Caco-2 (cell line): Measurements from ENCODE around the gene MYBPC2. TPM values are rescaled to one million over a fixed set of nuclear protein-coding genes. Genes with fewer than 3 reads are reported as not detected.
"Not testable (repeated sequence)": the region's sequence is repeated elsewhere in the genome, so short reads cannot be mapped to it uniquely, and the experiment has no call there.

Experiments
- BruUV-seq: library from RNA; stranded (reverse); fragments of 400-500 nt; replicated peaks from 2 replicates; lab custom pipeline; 2021; lab: Mats Ljungman, UMichigan
- CTCF ChIA-PET: fragments of 300-600 bp; sonication (Branson Sonifier 250); formaldehyde crosslinking; loops from one replicate; lab custom pipeline; 2022; ENCODE audit warnings: antibody characterized with exemption; lab: Charles Lee
- POLR2A ChIA-PET: fragments of 300-600 bp; sonication (Branson Sonifier 250); formaldehyde crosslinking; loops from one replicate; lab custom pipeline; 2022; ENCODE audit warnings: antibody characterized with exemption; lab: Charles Lee
- DNase-seq, 2 experiments: peaks; one replicate each; pipeline versions ENCODE4 v3.0.0 to v3.0.0-alpha.2; 2020 to 2022
- H3K27me3 ChIP-seq: replicated peaks from 2 replicates; pipeline ENCODE4 v1.6.0; 2011; ENCODE audit warnings: low read length; ENCODE audit not compliant: control insufficient read depth, insufficient read depth
- H3K36me3 ChIP-seq: 2 replicates; pipeline ENCODE4 v1.5.1; 2011; ENCODE audit warnings: low read length; ENCODE audit not compliant: control insufficient read depth, insufficient read depth
- H3K4me1 ChIP-seq: fragments of 250-450 bp; sonication (Bioruptor Pico); 2 replicates; pipeline ENCODE4 v1.5.1; 2020; ENCODE audit warnings: mild to moderate bottlenecking
- H3K4me3 ChIP-seq: 2 replicates; pipeline ENCODE4 v1.5.1; 2011; ENCODE audit warnings: low read depth, mild to moderate bottlenecking, control low read depth, low read length
- H3K9me3 ChIP-seq: fragments of 250-450 bp; sonication (Bioruptor Pico); 2 replicates; pipeline ENCODE4 v1.5.1; 2020; ENCODE audit warnings: mild to moderate bottlenecking, moderate library complexity
- H3K27ac Mint-ChIP-seq: one replicate; pipeline ENCODE4 v1.8.0; 2022; ENCODE audit warnings: mixed read lengths; ENCODE audit not compliant: unreplicated experiment
- H3K27me3 Mint-ChIP-seq: one replicate; pipeline ENCODE4 v1.8.0; 2022; ENCODE audit warnings: mixed read lengths; ENCODE audit not compliant: insufficient read depth, unreplicated experiment
- H3K36me3 Mint-ChIP-seq: one replicate; pipeline ENCODE4 v1.8.0; 2022; ENCODE audit warnings: mild to moderate bottlenecking, mixed read lengths; ENCODE audit not compliant: insufficient read depth, unreplicated experiment
- H3K4me1 Mint-ChIP-seq: one replicate; pipeline ENCODE4 v1.8.0; 2022; ENCODE audit warnings: low read depth, mixed read lengths; ENCODE audit not compliant: unreplicated experiment
- H3K4me3 Mint-ChIP-seq: one replicate; pipeline ENCODE4 v1.8.0; 2022; ENCODE audit warnings: mild to moderate bottlenecking, moderate library complexity, mixed read lengths; ENCODE audit not compliant: unreplicated experiment
- H3K9me3 Mint-ChIP-seq: one replicate; pipeline ENCODE4 v1.8.0; 2022; ENCODE audit warnings: mixed read lengths; ENCODE audit not compliant: unreplicated experiment
- intact Hi-C: fragments of 100-400 bp; cut with micrococcal nuclease; formaldehyde crosslinking; loops from one replicate; pipeline ENCODE4 v1.10.0; 2022; ENCODE audit not compliant: unreplicated experiment
- total RNA-seq: library from RNA; stranded (reverse); gene quantifications from 2 replicates; pipeline ENCODE4 v1.2.3, GENCODE V29; 2022
- TF ChIP-seq, protein P1 (sequence below), 2 experiments: fragments of 200-600 bp in 1 of 2; IDR thresholded peaks; 1 replicate in 1 of 2; 2 replicates in 1 of 2; pipeline versions ENCODE4 v1.5.1 to v1.8.0; 2011 to 2022; ENCODE audit warnings: antibody characterized with exemption in 1 of 2, control low read depth in 1 of 2, inconsistent platforms in 1 of 2, low read depth in 1 of 2, low read length in 1 of 2, mild to moderate bottlenecking in 1 of 2, moderate library complexity in 1 of 2; ENCODE audit not compliant: insufficient read depth in 1 of 2, severe bottlenecking in 1 of 2, unreplicated experiment in 1 of 2

MYBPC2 gene
- total RNA-seq, 1 experiment from 2014 or later: 1.6 TPM

GRCh38 chr19:50387176-50387867 is 45.4 kb upstream of the MYBPC2 start:
- POLR2A ChIA-PET: interaction anchor here (0.6 to 0.9 kb wide), 2 partner anchors 20 to 73 kb away, joined by 3 read pairs; no protein-coding TSS in a partner anchor
- no peaks in the 10 kb centered on the region for H3K9me3 ChIP-seq
- no peaks in the 10 kb centered on the region for H3K27me3 ChIP-seq
- Mint-ChIP-seq H3K4me3 (no peak overlapping the region), H3K27me3 (no peaks in the 10 kb centered on the region), H3K36me3 (peaks cover 63% of the 10 kb centered on the region), H3K27ac (peak overlapping the region; percentile 7), H3K9me3 (no peaks in the 10 kb centered on the region), H3K4me1 (peaks cover 10% of the 10 kb centered on the region)
- TF ChIP-seq, protein P1, sequence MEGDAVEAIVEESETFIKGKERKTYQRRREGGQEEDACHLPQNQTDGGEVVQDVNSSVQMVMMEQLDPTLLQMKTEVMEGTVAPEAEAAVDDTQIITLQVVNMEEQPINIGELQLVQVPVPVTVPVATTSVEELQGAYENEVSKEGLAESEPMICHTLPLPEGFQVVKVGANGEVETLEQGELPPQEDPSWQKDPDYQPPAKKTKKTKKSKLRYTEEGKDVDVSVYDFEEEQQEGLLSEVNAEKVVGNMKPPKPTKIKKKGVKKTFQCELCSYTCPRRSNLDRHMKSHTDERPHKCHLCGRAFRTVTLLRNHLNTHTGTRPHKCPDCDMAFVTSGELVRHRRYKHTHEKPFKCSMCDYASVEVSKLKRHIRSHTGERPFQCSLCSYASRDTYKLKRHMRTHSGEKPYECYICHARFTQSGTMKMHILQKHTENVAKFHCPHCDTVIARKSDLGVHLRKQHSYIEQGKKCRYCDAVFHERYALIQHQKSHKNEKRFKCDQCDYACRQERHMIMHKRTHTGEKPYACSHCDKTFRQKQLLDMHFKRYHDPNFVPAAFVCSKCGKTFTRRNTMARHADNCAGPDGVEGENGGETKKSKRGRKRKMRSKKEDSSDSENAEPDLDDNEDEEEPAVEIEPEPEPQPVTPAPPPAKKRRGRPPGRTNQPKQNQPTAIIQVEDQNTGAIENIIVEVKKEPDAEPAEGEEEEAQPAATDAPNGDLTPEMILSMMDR (IDR thresholded peaks at IDR 0.05; ENCODE audit: insufficient read depth in 1 of 2, low read depth in 1 of 2, low read length in 1 of 2, severe bottlenecking in 1 of 2, unreplicated experiment in 1 of 2): no peak
- CTCF ChIA-PET: no interaction called here
- no TSS peak for BruUV-seq
- H3K36me3 ChIP-seq: no peaks in the 10 kb centered on the region; the same call in 1 of the 2 replicates
- no peak for DNase-seq
- intact Hi-C loops: no loop called here
- peaks cover 6% of the 10 kb centered on the region; the same call in 1 of the 2 replicates for H3K4me1 ChIP-seq
- no peak overlapping the region for H3K4me3 ChIP-seq

GRCh38 chr19:50387868-50388245 is 44.8 kb upstream of the MYBPC2 start:
- CTCF ChIA-PET: no interaction called here
- H3K27me3 Mint-ChIP-seq: no peaks in the 10 kb centered on the region
- BruUV-seq: no TSS peak
- no peaks in the 10 kb centered on the region for H3K9me3 Mint-ChIP-seq
- peaks cover 68% of the 10 kb centered on the region for H3K36me3 Mint-ChIP-seq
- Histone ChIP-seq H3K27me3 (no peaks in the 10 kb centered on the region), H3K4me3 (no peak overlapping the region), H3K9me3 (no peaks in the 10 kb centered on the region), H3K4me1 (peaks cover 6% of the 10 kb centered on the region; the same call in 1 of the 2 replicates), H3K36me3 (no peaks in the 10 kb centered on the region; the same call in 1 of the 2 replicates)
- H3K4me3 Mint-ChIP-seq: no peak overlapping the region
- peak overlapping the region; percentile 7 for H3K27ac Mint-ChIP-seq
- peaks cover 10% of the 10 kb centered on the region for H3K4me1 Mint-ChIP-seq
- no peak for DNase-seq
- TF ChIP-seq, protein P1 (IDR thresholded peaks at IDR 0.05; ENCODE audit: insufficient read depth in 1 of 2, low read depth in 1 of 2, low read length in 1 of 2, severe bottlenecking in 1 of 2, unreplicated experiment in 1 of 2): no peak
- intact Hi-C loops: no loop called here
- POLR2A ChIA-PET: no interaction called here

GRCh38 chr19:50390295-50390694 is 42.4 kb upstream of the MYBPC2 start:
- CTCF ChIA-PET, H3K4me1 ChIP-seq, H3K27ac Mint-ChIP-seq, BruUV-seq, H3K27me3 Mint-ChIP-seq, H3K4me3 ChIP-seq, intact Hi-C loops, H3K4me3 Mint-ChIP-seq, DNase-seq, H3K9me3 ChIP-seq, POLR2A ChIA-PET, H3K9me3 Mint-ChIP-seq, H3K27me3 ChIP-seq, H3K36me3 ChIP-seq: not testable (repeated sequence)
- Mint-ChIP-seq H3K36me3 (peaks cover 61% of the 10 kb centered on the region), H3K4me1 (peaks cover 12% of the 10 kb centered on the region)

DNA sequence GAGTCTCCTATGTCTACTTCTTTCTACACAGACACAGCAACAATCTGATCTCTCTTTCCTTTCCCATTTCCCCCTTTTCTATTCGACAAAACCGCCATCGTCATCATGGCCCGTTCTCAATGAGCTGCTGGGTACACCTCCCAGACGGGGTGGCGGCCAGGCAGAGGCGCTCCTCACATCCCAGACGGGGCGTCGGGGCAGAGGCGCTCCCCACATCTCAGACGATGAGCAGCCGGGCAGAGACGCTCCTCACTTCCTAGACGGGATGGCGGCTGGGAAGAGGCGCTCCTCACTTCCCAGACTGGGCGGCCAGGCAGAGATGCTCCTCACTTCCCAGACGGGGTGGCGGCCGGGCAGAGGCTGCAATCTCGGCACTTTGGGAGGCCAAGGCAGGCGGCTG is 41.7 kb upstream of the MYBPC2 start:
- POLR2A ChIA-PET, BruUV-seq, H3K4me1 ChIP-seq, H3K9me3 Mint-ChIP-seq, H3K27me3 ChIP-seq, intact Hi-C loops, H3K4me3 ChIP-seq, H3K27me3 Mint-ChIP-seq, CTCF ChIA-PET, H3K27ac Mint-ChIP-seq, H3K4me3 Mint-ChIP-seq, H3K9me3 ChIP-seq, H3K36me3 ChIP-seq, DNase-seq: not testable (repeated sequence)
- Mint-ChIP-seq H3K4me1 (peaks cover 16% of the 10 kb centered on the region), H3K36me3 (peaks cover 66% of the 10 kb centered on the region)
